CD4-positive, alpha-beta T cell treated with Interleukin-1 beta for 1 hour (primary cell): ENCODE results near the gene CLCF1.
A peak's percentile ranks its signal among the peaks of the same experiment; 100 is the strongest.

Experiments
- DNase-seq, 2 donors: peaks; one replicate each; pipeline ENCODE4 v3.0.0-alpha.2; 2020 to 2022

Gene CLCF1

GRCh38 chr11:67372993-67373647, at the start of gene CLCF1:
Gene CLCF1, minus strand, starts transcription at chr11:67373598. Its CDS starts 59 bp downstream, at chr11:67373539.
- DNase-seq: peak; percentile 49 to 59

GRCh38 chr11:67422891-67423290, 49.5 kb upstream of the CLCF1 start:
- DNase-seq: no peak

GRCh38 chr11:67421430-67422031, 48.1 kb upstream of the CLCF1 start:
- DNase-seq: no peak

GRCh38 chr11:67420646-67421429, 47.4 kb upstream of the CLCF1 start:
- DNase-seq: peak; percentile 97 to 98

- DNase-seq: no peak
Observed at GRCh38 chr11:67420147-67420645, 46.8 kb upstream of the CLCF1 start.

- DNase-seq: no peak
Observed at GRCh38 chr11:67419325-67420049, 46.1 kb upstream of the CLCF1 start.

- peak; percentile 44 to 70 for DNase-seq
Observed at GRCh38 chr11:67418476-67419281, 45.3 kb upstream of the CLCF1 start.

GRCh38 chr11:67417425-67417824, 44.0 kb upstream of the CLCF1 start:
- DNase-seq: no peak

- peak; percentile 87 to 88 for DNase-seq
Observed at GRCh38 chr11:67416416-67417335, 43.3 kb upstream of the CLCF1 start.

- no peak for DNase-seq
Observed at GRCh38 chr11:67415501-67416304, 42.3 kb upstream of the CLCF1 start, which contains the start of gene CARNS1. Gene CARNS1, plus strand, starts transcription at chr11:67415678. Its CDS starts 522 bp downstream, at chr11:67416200.

- DNase-seq: no peak
Observed at GRCh38 chr11:67413266-67413849, 40.0 kb upstream of the CLCF1 start.

- DNase-seq: no peak
Observed at GRCh38 chr11:67412495-67413179, 39.2 kb upstream of the CLCF1 start.

GRCh38 chr11:67411785-67412152, 38.4 kb upstream of the CLCF1 start:
- DNase-seq: no peak

- DNase-seq: no peak
Observed at GRCh38 chr11:67410984-67411784, 37.8 kb upstream of the CLCF1 start.

GRCh38 chr11:67410369-67410831, 37.0 kb upstream of the CLCF1 start:
- DNase-seq: no peak

- DNase-seq: peak in 1 of 2 donors; percentile 45
Observed at GRCh38 chr11:67409781-67410368, 36.5 kb upstream of the CLCF1 start.

- peak; percentile 78 to 82 for DNase-seq
Observed at GRCh38 chr11:67409261-67409666, 35.9 kb upstream of the CLCF1 start.
